Ishikawa (cell line): ENCODE data around the gene KCNJ6.

ENCODE experiments used
- CEBPB ChIP-seq: IDR thresholded peaks from 2 replicates; pipeline ENCODE4 v1.6.1; 2012
- EP300 ChIP-seq: IDR thresholded peaks from 2 replicates; pipeline ENCODE4 v1.6.1; 2012; ENCODE audit warnings: borderline replicate concordance
- FOXM1 ChIP-seq: IDR thresholded peaks from 2 replicates; pipeline ENCODE4 v1.6.1; 2012; ENCODE audit warnings: low read depth, borderline replicate concordance
- NFIC ChIP-seq: IDR thresholded peaks from 2 replicates; pipeline ENCODE4 v1.6.1; 2012
- RAD21 ChIP-seq: IDR thresholded peaks from 2 replicates; pipeline ENCODE4 v1.6.1; 2012; ENCODE audit warnings: low read depth
- TAF1 ChIP-seq: IDR thresholded peaks from 2 replicates; pipeline ENCODE4 v1.6.1; 2012; ENCODE audit warnings: low read depth, mild to moderate bottlenecking
- TCF12 ChIP-seq: IDR thresholded peaks from 2 replicates; pipeline ENCODE4 v1.6.1; 2012; ENCODE audit warnings: low read depth
- YY1 ChIP-seq: IDR thresholded peaks from 2 replicates; pipeline ENCODE4 v1.6.1; 2012; ENCODE audit warnings: low read depth
- ZBTB7A ChIP-seq: IDR thresholded peaks from 2 replicates; pipeline ENCODE4 v1.6.1; 2012; ENCODE audit warnings: low read depth
- TF ChIP-seq, protein P1 (sequence below): IDR thresholded peaks from 2 replicates; pipeline ENCODE4 v1.6.1; 2012; ENCODE audit warnings: low read depth, mild to moderate bottlenecking
- TF ChIP-seq, protein P2 (sequence below): IDR thresholded peaks from 2 replicates; pipeline ENCODE4 v1.6.1; 2012

DNA sequence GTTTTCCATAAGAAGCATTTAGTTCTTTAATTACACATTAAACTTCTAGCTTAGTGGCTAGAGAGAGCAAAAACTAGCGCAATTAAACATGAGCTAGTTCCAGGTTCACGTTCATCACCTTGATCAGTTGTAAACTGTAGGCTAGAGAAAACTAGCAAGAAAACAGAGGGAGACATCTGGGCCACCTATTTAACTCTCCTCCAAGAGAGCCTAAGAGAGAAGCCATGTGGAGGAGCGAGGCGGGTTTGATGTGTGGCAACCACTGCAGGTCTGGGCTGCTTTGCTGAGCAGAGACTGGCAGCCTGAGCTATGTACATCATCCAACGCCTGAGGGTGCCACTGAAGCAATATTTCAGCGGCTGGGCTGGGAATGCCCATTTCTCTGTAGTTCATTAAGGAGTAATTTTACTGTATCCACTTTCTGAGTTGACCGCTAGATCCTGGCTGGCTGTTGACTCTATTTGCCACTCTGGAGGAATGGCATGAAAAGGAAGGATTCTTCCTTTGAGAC, 296.7 kb downstream of the KCNJ6 start:
- no peak for TF ChIP-seq TAF1
- TF ChIP-seq EP300 = no peak
- TF ChIP-seq, protein P1, sequence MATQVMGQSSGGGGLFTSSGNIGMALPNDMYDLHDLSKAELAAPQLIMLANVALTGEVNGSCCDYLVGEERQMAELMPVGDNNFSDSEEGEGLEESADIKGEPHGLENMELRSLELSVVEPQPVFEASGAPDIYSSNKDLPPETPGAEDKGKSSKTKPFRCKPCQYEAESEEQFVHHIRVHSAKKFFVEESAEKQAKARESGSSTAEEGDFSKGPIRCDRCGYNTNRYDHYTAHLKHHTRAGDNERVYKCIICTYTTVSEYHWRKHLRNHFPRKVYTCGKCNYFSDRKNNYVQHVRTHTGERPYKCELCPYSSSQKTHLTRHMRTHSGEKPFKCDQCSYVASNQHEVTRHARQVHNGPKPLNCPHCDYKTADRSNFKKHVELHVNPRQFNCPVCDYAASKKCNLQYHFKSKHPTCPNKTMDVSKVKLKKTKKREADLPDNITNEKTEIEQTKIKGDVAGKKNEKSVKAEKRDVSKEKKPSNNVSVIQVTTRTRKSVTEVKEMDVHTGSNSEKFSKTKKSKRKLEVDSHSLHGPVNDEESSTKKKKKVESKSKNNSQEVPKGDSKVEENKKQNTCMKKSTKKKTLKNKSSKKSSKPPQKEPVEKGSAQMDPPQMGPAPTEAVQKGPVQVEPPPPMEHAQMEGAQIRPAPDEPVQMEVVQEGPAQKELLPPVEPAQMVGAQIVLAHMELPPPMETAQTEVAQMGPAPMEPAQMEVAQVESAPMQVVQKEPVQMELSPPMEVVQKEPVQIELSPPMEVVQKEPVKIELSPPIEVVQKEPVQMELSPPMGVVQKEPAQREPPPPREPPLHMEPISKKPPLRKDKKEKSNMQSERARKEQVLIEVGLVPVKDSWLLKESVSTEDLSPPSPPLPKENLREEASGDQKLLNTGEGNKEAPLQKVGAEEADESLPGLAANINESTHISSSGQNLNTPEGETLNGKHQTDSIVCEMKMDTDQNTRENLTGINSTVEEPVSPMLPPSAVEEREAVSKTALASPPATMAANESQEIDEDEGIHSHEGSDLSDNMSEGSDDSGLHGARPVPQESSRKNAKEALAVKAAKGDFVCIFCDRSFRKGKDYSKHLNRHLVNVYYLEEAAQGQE = no peak
- TF ChIP-seq YY1 = no peak
- TF ChIP-seq CEBPB = no peak
- TF ChIP-seq, protein P2, sequence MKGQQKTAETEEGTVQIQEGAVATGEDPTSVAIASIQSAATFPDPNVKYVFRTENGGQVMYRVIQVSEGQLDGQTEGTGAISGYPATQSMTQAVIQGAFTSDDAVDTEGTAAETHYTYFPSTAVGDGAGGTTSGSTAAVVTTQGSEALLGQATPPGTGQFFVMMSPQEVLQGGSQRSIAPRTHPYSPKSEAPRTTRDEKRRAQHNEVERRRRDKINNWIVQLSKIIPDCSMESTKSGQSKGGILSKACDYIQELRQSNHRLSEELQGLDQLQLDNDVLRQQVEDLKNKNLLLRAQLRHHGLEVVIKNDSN = no peak
- no peak for TF ChIP-seq ZBTB7A
- no peak for TF ChIP-seq FOXM1
- TF ChIP-seq RAD21 = no peak
- TF ChIP-seq TCF12 = no peak
- TF ChIP-seq NFIC = no peak
